MM.1S (cell line): Measurements from ENCODE around the gene ATXN2L.

ENCODE experiments used
- EZH2 ChIP-seq: fragments of 300-600 bp; sonication (generic); optimal IDR thresholded peaks from 2 replicates; pipeline ENCODE3; 2017; ENCODE audit warnings: low read depth, mild to moderate bottlenecking, antibody characterized with exemption, low read length, mixed read lengths
- EZH2phosphoT487 ChIP-seq: fragments of 300-600 bp; sonication (generic); IDR thresholded peaks from 2 replicates; pipeline ENCODE4 v1.6.1; 2018; ENCODE audit warnings: antibody characterized with exemption, low read length
- TF ChIP-seq, protein P1 (sequence below): fragments of 300-600 bp; sonication (generic); IDR thresholded peaks from 2 replicates; pipeline ENCODE4 v1.5.1; 2016; ENCODE audit warnings: antibody characterized with exemption, low read length, mixed read lengths

DNA sequence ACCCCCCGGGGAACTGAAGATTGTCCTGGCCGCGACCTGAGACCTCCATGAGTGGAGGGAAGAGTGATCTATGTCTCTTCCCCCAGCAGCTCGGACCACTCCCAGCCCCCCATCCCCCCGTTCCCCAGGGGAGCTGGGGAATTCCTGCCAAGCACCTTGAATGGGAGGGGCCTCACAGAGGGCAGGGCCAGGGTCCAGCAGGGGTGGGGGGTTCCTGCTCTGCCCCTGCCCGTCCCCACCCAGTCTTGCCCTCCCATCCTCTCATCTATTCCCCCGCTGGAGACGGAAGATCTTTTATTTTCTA lies 13.9 kb downstream of the ATXN2L start:
- TF ChIP-seq, protein P1, sequence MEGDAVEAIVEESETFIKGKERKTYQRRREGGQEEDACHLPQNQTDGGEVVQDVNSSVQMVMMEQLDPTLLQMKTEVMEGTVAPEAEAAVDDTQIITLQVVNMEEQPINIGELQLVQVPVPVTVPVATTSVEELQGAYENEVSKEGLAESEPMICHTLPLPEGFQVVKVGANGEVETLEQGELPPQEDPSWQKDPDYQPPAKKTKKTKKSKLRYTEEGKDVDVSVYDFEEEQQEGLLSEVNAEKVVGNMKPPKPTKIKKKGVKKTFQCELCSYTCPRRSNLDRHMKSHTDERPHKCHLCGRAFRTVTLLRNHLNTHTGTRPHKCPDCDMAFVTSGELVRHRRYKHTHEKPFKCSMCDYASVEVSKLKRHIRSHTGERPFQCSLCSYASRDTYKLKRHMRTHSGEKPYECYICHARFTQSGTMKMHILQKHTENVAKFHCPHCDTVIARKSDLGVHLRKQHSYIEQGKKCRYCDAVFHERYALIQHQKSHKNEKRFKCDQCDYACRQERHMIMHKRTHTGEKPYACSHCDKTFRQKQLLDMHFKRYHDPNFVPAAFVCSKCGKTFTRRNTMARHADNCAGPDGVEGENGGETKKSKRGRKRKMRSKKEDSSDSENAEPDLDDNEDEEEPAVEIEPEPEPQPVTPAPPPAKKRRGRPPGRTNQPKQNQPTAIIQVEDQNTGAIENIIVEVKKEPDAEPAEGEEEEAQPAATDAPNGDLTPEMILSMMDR: no peak
- TF ChIP-seq EZH2phosphoT487 (no peak), EZH2 (no peak)
